ENCODE results near the gene RIOX2.

GRCh38 chr3:98008855-98009254 is 36.6 kb upstream of the RIOX2 start:
- TF ChIP-seq, protein P1, sequence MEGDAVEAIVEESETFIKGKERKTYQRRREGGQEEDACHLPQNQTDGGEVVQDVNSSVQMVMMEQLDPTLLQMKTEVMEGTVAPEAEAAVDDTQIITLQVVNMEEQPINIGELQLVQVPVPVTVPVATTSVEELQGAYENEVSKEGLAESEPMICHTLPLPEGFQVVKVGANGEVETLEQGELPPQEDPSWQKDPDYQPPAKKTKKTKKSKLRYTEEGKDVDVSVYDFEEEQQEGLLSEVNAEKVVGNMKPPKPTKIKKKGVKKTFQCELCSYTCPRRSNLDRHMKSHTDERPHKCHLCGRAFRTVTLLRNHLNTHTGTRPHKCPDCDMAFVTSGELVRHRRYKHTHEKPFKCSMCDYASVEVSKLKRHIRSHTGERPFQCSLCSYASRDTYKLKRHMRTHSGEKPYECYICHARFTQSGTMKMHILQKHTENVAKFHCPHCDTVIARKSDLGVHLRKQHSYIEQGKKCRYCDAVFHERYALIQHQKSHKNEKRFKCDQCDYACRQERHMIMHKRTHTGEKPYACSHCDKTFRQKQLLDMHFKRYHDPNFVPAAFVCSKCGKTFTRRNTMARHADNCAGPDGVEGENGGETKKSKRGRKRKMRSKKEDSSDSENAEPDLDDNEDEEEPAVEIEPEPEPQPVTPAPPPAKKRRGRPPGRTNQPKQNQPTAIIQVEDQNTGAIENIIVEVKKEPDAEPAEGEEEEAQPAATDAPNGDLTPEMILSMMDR (IDR thresholded peaks at IDR 0.05) = no peak
- no peak for TF ChIP-seq POLR2A (IDR thresholded peaks at IDR 0.05)
